ENCODE data around the gene EVA1B. TPM values are rescaled to one million over a fixed set of nuclear protein-coding genes. Genes with fewer than 3 reads are reported as not detected.

EVA1B gene
- total and polyA plus RNA-seq, 2 of the 13 experiments (the other 11 are each of a cell fraction or from before 2014, with no cell fraction given): 3.9 to 6.6 TPM

GRCh38 chr1:36303244-36303643 is 20.2 kb downstream of the EVA1B start:
- ChIA-PET POLR2A (interaction anchor here (0.7 to 1.4 kb wide), 2 partner anchors 97 to 181 kb away, joined by 4 to 5 read pairs; no protein-coding TSS in a partner anchor), CTCF (ENCODE audit: low intra/inter-chr PET ratio, low total read pairs) (no interaction called here)
- Histone ChIP-seq H3K36me3 (replicated peaks in 1 of 2; ENCODE audit: control insufficient read depth in 1 of 2, insufficient read depth in 2 of 2, low read length in 2 of 2) (peaks cover 32 to 56% of the 10 kb centered on the region in 2 experiments), H3K79me2 (ENCODE audit: insufficient read depth, low read length) (peaks cover 8% of the 10 kb centered on the region), H3K4me3 (replicated peaks in 1 of 3; ENCODE audit: insufficient read depth in 1 of 3, low read depth in 2 of 3, low read length in 3 of 3) (no peak overlapping the region), H4K20me1 (ENCODE audit: insufficient read depth, low read length) (no peaks in the 10 kb centered on the region; the same call in 1 of the 2 replicates), H2AFZ (ENCODE audit: low read length) (no peak overlapping the region), H3K9ac (ENCODE audit: insufficient read depth, low read depth, low read length) (no peak overlapping the region), H3K4me2 (ENCODE audit: low read depth, low read length) (no peak overlapping the region), H3K4me1 (ENCODE audit: insufficient read depth, low read length) (peaks cover 24% of the 10 kb centered on the region), H3K27me3 (ENCODE audit: control insufficient read depth in 1 of 2, insufficient read depth in 2 of 2, low read length in 2 of 2) (no peaks in the 10 kb centered on the region), H3K27ac (ENCODE audit: extremely low read length, insufficient read depth, low read length) (no peak overlapping the region), H3K9me3 (ENCODE audit: low read length) (no peaks in the 10 kb centered on the region)
- no peak for ATAC-seq
- TF ChIP-seq DMAP1 (CRISPR knock-in tag; IDR thresholded peaks at IDR 0.05) (no peak), TARDBP (CRISPR knock-in tag; IDR thresholded peaks at IDR 0.05) (no peak), KDM3A (CRISPR knock-in tag; IDR thresholded peaks at IDR 0.05; ENCODE audit: low read depth) (no peak), ZSCAN21 (CRISPR knock-in tag; IDR thresholded peaks at IDR 0.05; ENCODE audit: borderline replicate concordance) (no peak), GMEB1 (CRISPR knock-in tag; IDR thresholded peaks at IDR 0.05; ENCODE audit: borderline replicate concordance) (no peak), HDAC2 (CRISPR knock-in tag; IDR thresholded peaks at IDR 0.05) (no peak), ZSCAN9 (CRISPR knock-in tag; IDR thresholded peaks at IDR 0.05; ENCODE audit: borderline replicate concordance) (no peak), MXI1 (IDR thresholded peaks at IDR 0.05; ENCODE audit: borderline replicate concordance, low read depth, low read length) (no peak), THYN1 (CRISPR knock-in tag; IDR thresholded peaks at IDR 0.05; ENCODE audit: borderline replicate concordance, low read depth) (no peak), ISL2 (CRISPR knock-in tag; IDR thresholded peaks at IDR 0.05) (no peak), ZNF3 (CRISPR knock-in tag; IDR thresholded peaks at IDR 0.05) (no peak), TCF7 (IDR thresholded peaks at IDR 0.05; ENCODE audit: low read depth) (no peak), ZBTB1 (CRISPR knock-in tag; IDR thresholded peaks at IDR 0.05; ENCODE audit: borderline replicate concordance) (no peak)
- TF ChIP-seq, protein P1, sequence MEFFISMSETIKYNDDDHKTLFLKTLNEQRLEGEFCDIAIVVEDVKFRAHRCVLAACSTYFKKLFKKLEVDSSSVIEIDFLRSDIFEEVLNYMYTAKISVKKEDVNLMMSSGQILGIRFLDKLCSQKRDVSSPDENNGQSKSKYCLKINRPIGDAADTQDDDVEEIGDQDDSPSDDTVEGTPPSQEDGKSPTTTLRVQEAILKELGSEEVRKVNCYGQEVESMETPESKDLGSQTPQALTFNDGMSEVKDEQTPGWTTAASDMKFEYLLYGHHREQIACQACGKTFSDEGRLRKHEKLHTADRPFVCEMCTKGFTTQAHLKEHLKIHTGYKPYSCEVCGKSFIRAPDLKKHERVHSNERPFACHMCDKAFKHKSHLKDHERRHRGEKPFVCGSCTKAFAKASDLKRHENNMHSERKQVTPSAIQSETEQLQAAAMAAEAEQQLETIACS (CRISPR knock-in tag; IDR thresholded peaks at IDR 0.05): no peak
- TF ChIP-seq, protein P2, sequence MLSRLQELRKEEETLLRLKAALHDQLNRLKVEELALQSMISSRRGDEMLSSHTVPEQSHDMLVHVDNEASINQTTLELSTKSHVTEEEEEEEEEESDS (CRISPR knock-in tag; IDR thresholded peaks at IDR 0.05; ENCODE audit: borderline replicate concordance): no peak
- DNase-seq (ENCODE audit: low spot score): no peak
- in situ Hi-C loops (cut with HindIII; ENCODE audit: extremely low pct_ligation_motif_present, low pct_unique_long_range_greater_than_20kb) (no loop called here), intact Hi-C loops (cut with micrococcal nuclease; ENCODE audit: unreplicated experiment) (no loop called here)
- no TSS peak for BruUV-seq (replicated peaks)
- WGBS (ENCODE audit: low lambda C conversion rate): 94% methylated on average over 5 of the region's 5 CpGs
- FAIRE-seq: no peak
